PFSK-1 (cell line): ENCODE data around the gene MFSD6.

Source experiments
- TAF1 ChIP-seq: IDR thresholded peaks from 2 replicates; pipeline ENCODE4 v1.6.1; 2012; ENCODE audit warnings: low read length, control low read depth, borderline replicate concordance; ENCODE audit not compliant: insufficient read depth
- TF ChIP-seq, protein P1 (sequence below), 2 experiments: IDR thresholded peaks; 2 replicates each; pipeline versions ENCODE4 v1.6.1 to v1.8.0; 2011 to 2012; ENCODE audit warnings: low read depth in 2 of 2, low read length in 2 of 2, control low read depth in 1 of 2, inconsistent platforms in 1 of 2, mild to moderate bottlenecking in 1 of 2, moderate library complexity in 1 of 2; ENCODE audit not compliant: insufficient read depth in 1 of 2

DNA sequence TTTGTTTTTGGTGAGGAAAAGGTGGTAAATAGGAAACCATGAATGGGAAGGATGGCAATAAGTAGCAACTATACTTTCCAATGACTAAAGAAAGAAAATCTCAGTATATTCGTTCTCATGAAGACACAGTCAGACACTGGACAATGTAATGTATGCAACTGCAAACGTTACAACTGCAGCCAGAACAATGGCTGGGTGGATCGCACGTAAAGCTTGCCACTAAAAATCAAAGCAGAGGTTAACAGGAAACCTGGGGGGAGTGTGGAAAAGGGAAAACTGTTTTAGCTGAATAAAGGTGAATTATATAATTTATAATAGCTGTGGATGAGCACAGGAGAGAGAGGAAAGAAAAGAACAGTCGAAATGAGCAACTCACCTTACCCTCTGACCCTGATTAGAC, 93.1 kb downstream of the MFSD6 start:
- TF ChIP-seq, protein P1, sequence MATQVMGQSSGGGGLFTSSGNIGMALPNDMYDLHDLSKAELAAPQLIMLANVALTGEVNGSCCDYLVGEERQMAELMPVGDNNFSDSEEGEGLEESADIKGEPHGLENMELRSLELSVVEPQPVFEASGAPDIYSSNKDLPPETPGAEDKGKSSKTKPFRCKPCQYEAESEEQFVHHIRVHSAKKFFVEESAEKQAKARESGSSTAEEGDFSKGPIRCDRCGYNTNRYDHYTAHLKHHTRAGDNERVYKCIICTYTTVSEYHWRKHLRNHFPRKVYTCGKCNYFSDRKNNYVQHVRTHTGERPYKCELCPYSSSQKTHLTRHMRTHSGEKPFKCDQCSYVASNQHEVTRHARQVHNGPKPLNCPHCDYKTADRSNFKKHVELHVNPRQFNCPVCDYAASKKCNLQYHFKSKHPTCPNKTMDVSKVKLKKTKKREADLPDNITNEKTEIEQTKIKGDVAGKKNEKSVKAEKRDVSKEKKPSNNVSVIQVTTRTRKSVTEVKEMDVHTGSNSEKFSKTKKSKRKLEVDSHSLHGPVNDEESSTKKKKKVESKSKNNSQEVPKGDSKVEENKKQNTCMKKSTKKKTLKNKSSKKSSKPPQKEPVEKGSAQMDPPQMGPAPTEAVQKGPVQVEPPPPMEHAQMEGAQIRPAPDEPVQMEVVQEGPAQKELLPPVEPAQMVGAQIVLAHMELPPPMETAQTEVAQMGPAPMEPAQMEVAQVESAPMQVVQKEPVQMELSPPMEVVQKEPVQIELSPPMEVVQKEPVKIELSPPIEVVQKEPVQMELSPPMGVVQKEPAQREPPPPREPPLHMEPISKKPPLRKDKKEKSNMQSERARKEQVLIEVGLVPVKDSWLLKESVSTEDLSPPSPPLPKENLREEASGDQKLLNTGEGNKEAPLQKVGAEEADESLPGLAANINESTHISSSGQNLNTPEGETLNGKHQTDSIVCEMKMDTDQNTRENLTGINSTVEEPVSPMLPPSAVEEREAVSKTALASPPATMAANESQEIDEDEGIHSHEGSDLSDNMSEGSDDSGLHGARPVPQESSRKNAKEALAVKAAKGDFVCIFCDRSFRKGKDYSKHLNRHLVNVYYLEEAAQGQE (IDR thresholded peaks at IDR 0.05; ENCODE audit: insufficient read depth in 1 of 2, low read depth in 2 of 2, low read length in 2 of 2) = no peak
- no peak for TF ChIP-seq TAF1
